ENCODE results near the gene SLC34A1. TPM values are rescaled to one million over a fixed set of nuclear protein-coding genes. Genes with fewer than 3 reads are reported as not detected.
A peak's percentile ranks its signal among the peaks of the same experiment; 100 is the strongest.
"Not testable (repeated sequence)": the region's sequence is repeated elsewhere in the genome, so short reads cannot be mapped to it uniquely, and the experiment has no call there.

The SLC34A1 gene
- total RNA-seq, 1 donor from 2014 or later, result not detected

- DNase-seq (ENCODE audit: low spot score), result no peak
These were observed 15.2 kb upstream of the SLC34A1 start for GRCh38 chr5:177368869-177369644.

- no peak for DNase-seq (ENCODE audit: low spot score)
These were observed 14.4 kb upstream of the SLC34A1 start for GRCh38 chr5:177369645-177370440.

DNA sequence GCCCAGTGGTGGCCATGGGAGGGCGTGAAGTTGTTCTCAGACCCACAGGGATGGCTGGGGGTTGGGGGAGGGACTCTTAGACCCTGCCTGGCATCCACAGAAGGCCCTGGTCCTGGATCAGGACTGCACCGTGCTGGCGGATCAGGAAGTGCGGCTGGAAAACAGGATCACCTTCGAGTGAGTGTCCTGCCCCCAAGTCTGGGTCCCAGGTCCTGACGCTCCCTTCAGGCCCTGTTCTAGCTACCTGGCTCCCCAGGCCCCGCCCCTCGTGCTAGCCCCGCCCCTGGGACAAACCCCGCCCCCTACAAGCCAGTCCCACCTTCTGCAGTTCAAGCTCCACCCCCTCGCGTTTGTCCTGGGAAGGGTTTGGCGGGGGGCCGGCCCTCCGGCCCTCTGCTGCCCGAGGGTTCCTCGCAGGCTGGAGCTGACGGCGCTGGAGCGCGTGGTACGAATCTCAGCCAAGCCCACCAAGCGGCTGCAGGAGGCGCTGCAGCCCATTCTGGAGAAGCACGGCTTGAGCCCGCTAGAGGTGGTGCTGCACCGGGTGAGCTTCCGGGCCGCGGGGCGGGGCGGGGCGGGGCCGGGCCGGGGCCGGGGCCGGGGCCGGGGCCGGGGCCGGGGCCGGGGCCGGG is 13.6 kb upstream of the SLC34A1 start:
- DNase-seq (ENCODE audit: low spot score), result peak; percentile 86

GRCh38 chr5:177371120-177372033 is 12.9 kb upstream of the SLC34A1 start:
- no peak for DNase-seq (ENCODE audit: low spot score)

DNA sequence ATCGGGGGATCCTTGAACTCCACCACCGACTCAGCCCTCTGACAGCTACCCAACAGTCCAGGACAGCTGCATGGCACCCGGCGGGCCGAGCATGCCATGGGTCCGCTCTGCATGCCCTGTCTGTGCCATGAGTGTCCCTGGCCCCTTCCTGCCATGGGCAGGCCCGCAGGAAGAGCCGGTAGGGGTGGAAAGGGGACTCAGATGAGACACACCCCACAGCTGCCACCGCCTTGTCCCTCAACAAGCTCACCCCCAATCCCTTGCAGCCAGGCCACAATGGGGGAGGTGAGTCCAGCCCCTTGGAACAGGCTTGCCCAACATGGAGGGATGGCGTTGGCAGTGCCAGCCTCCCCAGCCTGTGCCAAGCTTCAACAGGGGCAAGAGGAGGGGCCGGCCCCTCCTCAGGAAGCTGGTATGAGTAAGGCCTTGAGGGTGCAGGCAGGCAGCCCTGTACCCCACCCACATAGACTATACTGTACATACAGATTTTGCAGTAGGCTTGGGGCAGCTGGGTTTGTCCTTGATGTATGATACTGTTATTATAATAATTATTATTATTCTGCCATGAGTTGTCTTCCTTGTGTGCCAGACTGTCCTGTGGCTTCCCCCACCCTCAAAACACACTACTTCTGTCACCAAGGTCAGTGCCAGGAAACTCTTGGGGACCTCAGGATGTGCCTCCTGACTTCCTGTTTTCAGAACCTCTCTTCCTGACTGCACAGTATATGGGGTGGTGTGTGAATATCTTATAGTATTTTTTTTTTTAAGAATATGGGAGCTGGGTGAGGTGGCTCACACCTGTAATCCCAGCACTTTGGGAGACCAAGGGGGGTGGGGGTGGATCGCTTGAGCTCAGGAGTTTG is 12.0 kb upstream of the SLC34A1 start:
- DNase-seq (ENCODE audit: low spot score), result no peak

GRCh38 chr5:177372910-177373309 is 11.3 kb upstream of the SLC34A1 start:
- DNase-seq (ENCODE audit: low spot score), result no peak

GRCh38 chr5:177373806-177374205 is 10.4 kb upstream of the SLC34A1 start:
- no peak for DNase-seq (ENCODE audit: low spot score)

DNA sequence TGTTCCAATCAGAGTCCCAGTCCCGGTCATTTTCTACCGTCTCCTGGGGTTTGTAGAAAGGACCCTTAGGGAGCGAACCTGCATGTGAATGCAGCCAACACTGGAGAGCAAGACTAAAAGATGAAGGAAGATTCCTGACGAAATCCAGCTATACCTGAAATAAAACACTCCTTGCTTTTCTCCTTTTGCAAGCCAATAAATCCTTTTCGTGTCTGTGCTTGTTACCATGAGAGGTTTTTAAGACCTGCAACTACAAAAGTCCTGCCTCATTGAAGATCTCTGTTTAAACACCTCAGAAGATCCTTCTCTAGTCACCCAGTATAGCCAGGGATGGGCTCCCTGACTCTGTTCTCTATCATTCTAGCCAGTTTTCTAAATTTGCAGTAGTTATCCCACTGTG is 10.0 kb upstream of the SLC34A1 start:
- no peak for DNase-seq (ENCODE audit: low spot score)

- not testable (repeated sequence) for DNase-seq (ENCODE audit: low spot score)
These were observed 8.7 kb upstream of the SLC34A1 start for GRCh38 chr5:177375516-177375915.

DNA sequence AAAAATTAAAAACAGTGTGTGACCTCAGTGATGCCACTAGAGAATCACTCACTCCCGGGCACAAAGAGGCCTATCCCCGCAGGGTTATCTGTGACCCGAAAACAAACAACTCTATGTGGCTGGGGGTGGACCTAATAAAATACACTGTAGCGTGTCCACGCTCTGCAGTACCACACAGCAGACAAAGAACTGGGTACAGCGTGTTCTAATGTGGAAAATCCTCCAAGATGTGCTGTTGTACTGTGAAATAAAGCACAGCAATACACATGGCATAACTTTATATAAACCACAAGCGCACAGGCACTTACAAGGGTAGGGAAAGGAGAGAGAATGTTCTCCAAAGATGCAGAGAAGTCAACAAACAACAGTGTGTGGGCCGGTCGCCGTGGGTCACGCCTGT is 8.1 kb upstream of the SLC34A1 start:
- DNase-seq (ENCODE audit: low spot score), result no peak

DNA sequence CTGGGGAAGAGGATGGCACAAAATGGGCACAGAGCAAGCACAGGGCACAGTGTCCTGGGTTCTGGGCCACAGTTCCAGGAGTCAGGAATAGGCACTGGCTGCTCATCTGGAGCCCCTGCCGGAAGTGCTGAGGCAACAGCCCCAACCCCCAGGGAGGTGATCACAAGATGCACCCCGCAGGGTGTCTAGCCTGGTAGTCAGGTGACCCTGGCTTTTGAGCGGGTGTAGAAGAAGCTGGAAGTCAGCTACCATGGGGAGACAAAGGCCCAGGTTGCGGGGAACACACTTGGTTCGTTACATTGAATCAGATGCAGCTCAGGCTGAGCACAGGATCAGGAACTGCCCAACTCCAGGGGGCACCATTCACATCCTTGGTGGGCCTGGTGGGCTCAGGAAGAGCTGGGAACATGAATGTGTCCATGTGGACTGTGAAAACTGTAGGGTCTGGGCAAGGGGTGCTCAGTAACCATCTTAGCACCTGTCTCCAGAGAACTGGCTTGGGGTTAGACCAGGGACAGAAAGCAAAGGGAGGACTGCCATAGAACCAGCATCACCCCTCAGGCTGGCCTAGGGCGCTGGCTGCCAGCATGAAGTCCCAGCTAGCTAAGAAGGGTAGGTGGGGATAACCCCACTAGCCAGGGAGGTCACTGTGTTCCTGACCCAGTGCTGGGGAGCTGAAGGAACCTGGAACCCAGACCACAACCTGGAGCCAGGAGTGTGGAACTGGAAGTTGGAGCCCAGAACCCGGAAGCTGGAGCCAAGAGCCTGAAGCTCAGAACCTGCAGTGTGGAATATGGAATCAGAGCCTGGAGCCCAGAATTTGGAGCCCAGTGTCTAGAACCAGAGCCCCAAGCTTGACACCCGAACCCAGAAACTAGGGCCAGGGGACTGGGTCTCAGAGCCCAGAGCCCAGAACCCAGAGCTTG is 6.1 kb upstream of the SLC34A1 start:
- no peak for DNase-seq (ENCODE audit: low spot score)

- no peak for DNase-seq (ENCODE audit: low spot score)
These were observed 5.0 kb upstream of the SLC34A1 start for GRCh38 chr5:177378884-177379883.

DNA sequence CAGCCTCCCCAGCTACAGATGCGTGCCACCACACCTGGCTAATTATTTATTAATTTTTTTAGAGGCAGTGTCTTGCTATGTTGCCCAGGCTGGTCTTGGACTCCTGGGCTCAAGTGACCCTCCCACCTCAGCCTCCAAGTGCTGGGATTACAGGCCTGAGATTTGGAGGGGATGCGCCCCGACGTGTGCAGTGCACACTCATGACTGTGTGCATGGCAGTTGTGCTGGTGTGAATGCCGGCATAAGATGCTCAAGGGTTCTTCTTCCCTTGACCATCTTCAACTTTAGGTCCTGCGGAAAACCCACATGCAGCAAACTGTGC is 3.5 kb upstream of the SLC34A1 start:
- no peak for DNase-seq (ENCODE audit: low spot score)

GRCh38 chr5:177382423-177383029 is 1.7 kb upstream of the SLC34A1 start:
- no peak for DNase-seq (ENCODE audit: low spot score)

- no peak for DNase-seq (ENCODE audit: low spot score)
These were observed 1.1 kb upstream of the SLC34A1 start for GRCh38 chr5:177383181-177383580.

GRCh38 chr5:177385720-177386119 is 1.5 kb downstream of the SLC34A1 start:
- DNase-seq (ENCODE audit: low spot score), result no peak

DNA sequence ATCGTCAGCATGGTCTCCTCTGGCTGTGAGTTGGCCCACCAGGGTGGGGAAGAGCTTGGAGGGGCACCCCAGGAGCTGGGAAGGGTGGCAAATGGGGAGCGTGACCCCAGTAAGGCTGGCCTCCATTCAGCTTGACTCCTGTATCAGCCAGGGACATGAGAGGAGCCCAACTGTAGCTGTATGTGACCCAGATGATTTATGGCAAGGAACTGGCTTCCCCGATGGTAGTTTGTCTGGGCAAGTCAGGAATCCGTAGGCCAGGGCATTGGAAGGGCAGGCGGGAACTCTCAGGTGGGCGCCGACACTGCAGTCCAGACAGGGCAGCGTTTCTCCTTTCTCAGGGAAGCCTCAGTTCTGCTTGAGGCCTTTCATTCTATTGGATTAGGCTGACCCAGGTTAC is 2.3 kb downstream of the SLC34A1 start:
- no peak for DNase-seq (ENCODE audit: low spot score)

DNA sequence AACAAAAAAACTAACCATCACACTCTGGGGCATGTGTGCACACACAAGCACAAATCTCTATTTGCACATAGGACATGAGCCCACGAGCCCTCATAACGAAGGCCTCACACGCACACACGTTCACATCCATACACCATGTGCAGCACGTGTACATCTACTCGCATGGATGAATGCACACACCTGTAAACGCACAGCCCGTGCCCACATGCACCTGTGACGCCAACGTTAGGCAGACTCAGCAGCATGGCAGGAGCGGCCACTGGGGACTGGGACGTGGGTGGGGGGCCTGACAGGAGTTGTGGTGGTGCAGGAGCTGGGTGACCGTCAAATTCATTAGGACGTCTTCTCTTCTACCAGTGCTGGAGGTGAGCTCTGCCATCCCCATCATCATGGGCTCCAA is 3.2 kb downstream of the SLC34A1 start:
- DNase-seq (ENCODE audit: low spot score), result no peak
